Right lobe of liver (tissue), 6 donors: ENCODE results near the gene NKD2. TPM values are rescaled to one million over a fixed set of nuclear protein-coding genes. Genes with fewer than 3 reads are reported as not detected.

Source experiments
- ATAC-seq, 4 donors: fragments of 200-7000 bp; cut with Tn5 transposase; one replicate each; pipeline ENCODE4 v1.9.1; 2020; ENCODE audit warnings: mild to moderate bottlenecking in 4 of 4, moderate library complexity in 4 of 4
- DNase-seq, 3 donors: peaks; one replicate each; pipeline ENCODE4 v3.0.0-alpha.2; 2020
- H3K27ac ChIP-seq, 3 donors: fragments of 200-600 bp; one replicate each; pipeline ENCODE4 v1.8.0; 2022
- H3K27me3 ChIP-seq, 2 donors: fragments of 200-600 bp; one replicate each; pipeline ENCODE4 v1.8.0; 2022
- H3K36me3 ChIP-seq, 4 donors: fragments of 200-600 bp; sonication (generic) in 1 of 4; one replicate each; pipeline versions ENCODE4 v1.5.1 to v1.8.0; 2017 to 2022; ENCODE audit warnings: control low read depth in 1 of 4
- H3K4me1 ChIP-seq, 4 donors: fragments of 200-600 bp; sonication (generic) in 1 of 4; one replicate each; pipeline versions ENCODE4 v1.5.1 to v1.8.0; 2017 to 2022; ENCODE audit warnings: control low read depth in 1 of 4
- H3K4me3 ChIP-seq, 3 donors: fragments of 200-600 bp; one replicate each; pipeline ENCODE4 v1.8.0; 2022
- H3K9me3 ChIP-seq, 4 donors: fragments of 200-600 bp; sonication (generic) in 1 of 4; one replicate each; pipeline versions ENCODE4 v1.5.1 to v1.8.0; 2017 to 2022; ENCODE audit warnings: control low read depth in 1 of 4
- CTCF ChIP-seq, 4 donors: fragments of 200-600 bp in 3 of 4; fragments of 450-650 bp in 1 of 4; IDR thresholded peaks; one replicate each; pipeline versions ENCODE4 v1.5.1 to v1.8.0; 2016 to 2022; ENCODE audit warnings: antibody characterized with exemption in 4 of 4, mild to moderate bottlenecking in 2 of 4
- POLR2A ChIP-seq: fragments of 450-650 bp; IDR thresholded peaks from one replicate; pipeline ENCODE4 v1.6.1; 2017; ENCODE audit warnings: antibody characterized with exemption, mild to moderate bottlenecking
- WGBS: methylation state at CpG from one replicate; pipeline ENCODE4 v1.1.6; 2018; ENCODE audit warnings: low coverage, low lambda C conversion rate; ENCODE audit not compliant: insufficient coverage; ENCODE audit errors: missing lambda C conversion rate; 5-methylcytosine and 5-hydroxymethylcytosine counted together
- intact Hi-C, 2 donors: fragments of 100-400 bp; cut with DNase I; formaldehyde crosslinking; loops; one replicate each; pipeline versions ENCODE4 v1.11.2 to v1.14.1; 2022
- total RNA-seq, 6 experiments: library from RNA; depleted of rRNA in 2 of 6; stranded (reverse); fragments of >200 nt in 2 of 6; fragmentation: NEBNext Ultra II Directional in 3 of 6; extraction: Animal tissue kit (Norgen Biotek cat#: 25700) in 3 of 6; gene quantifications; one replicate each; pipeline versions ENCODE4 v1.1.0 to v1.2.4, GENCODE V29; 2016 to 2023
- donor health status: DM: no; HTN: yes; CAD: no.
- donor health status: DM: no; HTN: no; CAD: no.
- donor health status: DM: no; HTN: no; CAD: no.
- donor health status: DM: no; HTN: yes; CAD: no.
- donor health status: DM: no; HTN: yes; CAD: no.

NKD2 gene
- total RNA-seq, 6 experiments from 2014 or later, result 0.93 to 2.9 (median 2.2) TPM

DNA sequence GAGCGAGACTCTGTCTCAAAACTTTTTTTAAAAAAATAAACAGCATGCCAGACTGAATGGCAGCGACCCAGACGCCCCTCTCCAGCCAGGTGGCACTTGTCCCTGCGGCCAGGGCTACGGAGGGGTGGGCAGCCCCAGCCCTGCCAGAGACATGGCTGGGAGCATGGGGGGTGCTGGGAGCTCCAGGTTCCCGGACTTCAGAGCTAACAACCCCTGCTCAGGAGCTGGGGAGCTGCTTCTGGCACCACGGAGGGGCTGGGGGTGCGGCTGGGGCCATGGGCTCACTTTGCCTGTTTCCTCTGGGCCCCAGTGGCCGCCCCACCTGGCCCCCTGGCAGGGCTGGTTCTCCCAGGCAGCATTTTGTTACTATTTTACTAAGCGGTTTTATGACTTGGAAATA lies 53.3 kb downstream of the NKD2 start:
- Histone ChIP-seq H3K4me3 (no peak overlapping the region), H3K36me3 (peaks cover 0 to 59% (median 16%) of the 10 kb centered on the region in 4 donors), H3K9me3 (no peaks in the 10 kb centered on the region), H3K27ac (no peak overlapping the region), H3K4me1 (peaks cover 0 to 7% (median 0%) of the 10 kb centered on the region in 4 donors), H3K27me3 (no peaks in the 10 kb centered on the region)
- intact Hi-C loops, result no loop called here
- WGBS, result 80% methylated on average over 5 of the region's 10 CpGs
- DNase-seq, result no peak
- TF ChIP-seq POLR2A (no peak), CTCF (IDR thresholded peaks at IDR 0.05) (no peak)
- ATAC-seq, result no peak

DNA sequence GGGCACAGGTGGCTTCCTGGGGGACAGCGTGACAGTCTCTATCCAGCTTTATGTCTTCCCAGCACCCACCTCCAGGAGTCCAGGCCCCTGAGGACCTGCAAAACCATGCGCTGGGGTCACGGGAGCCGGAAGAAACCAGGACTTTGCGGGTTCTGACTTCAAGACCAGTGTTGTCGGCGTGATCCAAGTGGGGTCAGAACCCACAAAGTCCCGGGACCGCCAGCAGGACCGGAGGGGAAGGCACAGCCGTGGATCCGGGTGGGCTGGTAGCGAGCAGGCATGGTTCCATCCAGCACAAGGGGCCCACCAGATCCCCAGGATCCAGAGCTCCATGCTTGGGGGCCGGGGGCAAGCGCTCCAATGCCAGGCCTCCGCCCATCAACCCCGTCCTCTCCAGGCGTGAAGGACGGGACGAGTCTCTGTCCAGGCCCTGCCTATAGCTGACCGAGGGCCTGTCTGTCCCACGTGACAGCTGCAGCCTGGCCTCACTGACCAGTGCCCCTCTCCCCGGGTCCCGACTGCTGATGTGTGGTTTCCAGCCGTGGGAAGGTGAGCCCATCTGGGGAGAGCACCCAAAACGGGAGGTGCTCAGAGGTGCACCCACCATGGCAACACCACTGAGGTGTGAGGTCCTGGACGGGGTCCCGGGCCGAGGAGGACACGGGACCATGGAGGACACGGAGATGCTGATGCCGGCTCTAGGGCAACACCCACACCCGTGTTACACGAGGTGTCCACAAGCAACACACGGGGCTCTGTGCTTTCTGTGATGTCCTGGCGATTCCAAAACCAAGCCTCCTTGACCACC lies 54.4 kb downstream of the NKD2 start:
- no peaks in the 10 kb centered on the region for H3K27me3 ChIP-seq
- 89% methylated on average over 4 of the region's 36 CpGs for WGBS
- intact Hi-C loops, result no loop called here
- peaks cover 0 to 7% (median 0%) of the 10 kb centered on the region in 4 donors for H3K4me1 ChIP-seq
- H3K4me3 ChIP-seq, result no peak overlapping the region
- no peak for TF ChIP-seq CTCF (IDR thresholded peaks at IDR 0.05)
- no peak for TF ChIP-seq POLR2A
- DNase-seq (peak in 2 of 3 donors; percentile 15 to 57), ATAC-seq (no peak)
- H3K9me3 ChIP-seq, result no peaks in the 10 kb centered on the region
- no peak overlapping the region for H3K27ac ChIP-seq
- H3K36me3 ChIP-seq, result peaks cover 0 to 57% (median 16%) of the 10 kb centered on the region in 4 donors

GRCh38 chr5:1063661-1064382 lies 55.2 kb downstream of the NKD2 start:
- DNase-seq, result peak in 2 of 3 donors; percentile 16 to 54
- peaks cover 0 to 7% (median 0%) of the 10 kb centered on the region in 4 donors for H3K4me1 ChIP-seq

More at GRCh38 chr5:1063661-1064382, 55.2 kb downstream of the NKD2 start:
- Histone ChIP-seq H3K4me3 (no peak overlapping the region), H3K36me3 (peaks cover 0 to 59% (median 15%) of the 10 kb centered on the region in 4 donors), H3K27me3 (no peaks in the 10 kb centered on the region), H3K27ac (no peak overlapping the region), H3K9me3 (no peaks in the 10 kb centered on the region)
- TF ChIP-seq POLR2A (no peak), CTCF (IDR thresholded peaks at IDR 0.05) (no peak)
- ATAC-seq, result no peak
- 88% methylated on average over 22 of the region's 56 CpGs for whole genome bisulfite sequencing
- intact Hi-C loops, result no loop called here
